Measurements from ENCODE around the gene SREK1. TPM values are rescaled to one million over a fixed set of nuclear protein-coding genes. Genes with fewer than 3 reads are reported as not detected.

Gene SREK1
- total RNA-seq = 66.8 and 71.2 TPM in 2 replicates
- long read RNA-seq, full-length matches to known transcripts = 16 of 211 reads
- long read RNA-seq, partial matches to known transcripts = 170 of 211 reads
- long read RNA-seq, other reads (novel, unspliced or antisense) = 25 of 211 reads

- Mint-ChIP-seq H3K4me3 (ENCODE audit: unreplicated experiment) (peak within 1 kb of the TSS; percentile 94), H3K9me3 (ENCODE audit: unreplicated experiment) (no peaks in the 10 kb centered on the region), H3K27me3 (ENCODE audit: unreplicated experiment) (peaks cover 10% of the 10 kb centered on the region), H3K4me1 (ENCODE audit: unreplicated experiment) (peaks cover 31% of the 10 kb centered on the region), H3K36me3 (ENCODE audit: unreplicated experiment) (no peaks in the 10 kb centered on the region), H3K27ac (ENCODE audit: unreplicated experiment) (peak within 1 kb of the TSS; percentile 100)
- peak; percentile 97 for DNase-seq (ENCODE audit: extremely low spot score, unreplicated experiment)
- TF ChIP-seq, protein P1, sequence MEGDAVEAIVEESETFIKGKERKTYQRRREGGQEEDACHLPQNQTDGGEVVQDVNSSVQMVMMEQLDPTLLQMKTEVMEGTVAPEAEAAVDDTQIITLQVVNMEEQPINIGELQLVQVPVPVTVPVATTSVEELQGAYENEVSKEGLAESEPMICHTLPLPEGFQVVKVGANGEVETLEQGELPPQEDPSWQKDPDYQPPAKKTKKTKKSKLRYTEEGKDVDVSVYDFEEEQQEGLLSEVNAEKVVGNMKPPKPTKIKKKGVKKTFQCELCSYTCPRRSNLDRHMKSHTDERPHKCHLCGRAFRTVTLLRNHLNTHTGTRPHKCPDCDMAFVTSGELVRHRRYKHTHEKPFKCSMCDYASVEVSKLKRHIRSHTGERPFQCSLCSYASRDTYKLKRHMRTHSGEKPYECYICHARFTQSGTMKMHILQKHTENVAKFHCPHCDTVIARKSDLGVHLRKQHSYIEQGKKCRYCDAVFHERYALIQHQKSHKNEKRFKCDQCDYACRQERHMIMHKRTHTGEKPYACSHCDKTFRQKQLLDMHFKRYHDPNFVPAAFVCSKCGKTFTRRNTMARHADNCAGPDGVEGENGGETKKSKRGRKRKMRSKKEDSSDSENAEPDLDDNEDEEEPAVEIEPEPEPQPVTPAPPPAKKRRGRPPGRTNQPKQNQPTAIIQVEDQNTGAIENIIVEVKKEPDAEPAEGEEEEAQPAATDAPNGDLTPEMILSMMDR (IDR thresholded peaks at IDR 0.05) = no peak
Measured at GRCh38 chr5:66144074-66144833, at the start of gene SREK1. Gene SREK1, plus strand, starts transcription at chr5:66144300. Its CDS starts 77 bp downstream, at chr5:66144377.

DNA sequence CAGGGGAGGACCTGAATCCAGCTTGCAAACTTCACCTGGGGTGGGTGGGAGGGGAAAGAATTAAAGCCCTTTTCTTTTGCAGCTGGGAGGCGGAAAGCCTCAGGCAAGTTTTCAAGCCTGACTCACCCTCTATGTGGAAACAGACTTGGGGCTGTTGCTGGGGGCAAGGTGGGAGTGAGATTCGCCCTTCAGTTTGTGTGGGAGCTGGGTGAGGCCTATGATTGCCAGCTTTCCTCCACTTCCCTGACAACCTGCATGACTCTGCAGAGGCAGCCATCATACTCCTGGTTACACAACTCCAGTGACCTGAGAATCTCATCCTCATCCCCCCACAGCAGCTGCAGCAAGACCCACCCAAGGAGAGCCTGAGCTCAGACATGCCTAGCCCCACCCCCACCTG, 43.2 kb upstream of the SREK1 start:
- TF ChIP-seq, protein P1 (IDR thresholded peaks at IDR 0.05) = no peak
- peaks cover 47% of the 10 kb centered on the region for H3K36me3 Mint-ChIP-seq (ENCODE audit: unreplicated experiment)
- H3K9me3 Mint-ChIP-seq (ENCODE audit: unreplicated experiment) = peaks cover 49% of the 10 kb centered on the region
- H3K4me1 Mint-ChIP-seq (ENCODE audit: unreplicated experiment) = no peaks in the 10 kb centered on the region
- no peaks in the 10 kb centered on the region for H3K27me3 Mint-ChIP-seq (ENCODE audit: unreplicated experiment)
- no peak for DNase-seq (ENCODE audit: extremely low spot score, unreplicated experiment)
- H3K4me3 Mint-ChIP-seq (ENCODE audit: unreplicated experiment) = no peak overlapping the region
- no peak overlapping the region for H3K27ac Mint-ChIP-seq (ENCODE audit: unreplicated experiment)

- DNase-seq (ENCODE audit: extremely low spot score, unreplicated experiment) = no peak
- no peak overlapping the region for H3K27ac Mint-ChIP-seq (ENCODE audit: unreplicated experiment)
Measured at GRCh38 chr5:66113160-66113559, 30.9 kb upstream of the SREK1 start.

DNA sequence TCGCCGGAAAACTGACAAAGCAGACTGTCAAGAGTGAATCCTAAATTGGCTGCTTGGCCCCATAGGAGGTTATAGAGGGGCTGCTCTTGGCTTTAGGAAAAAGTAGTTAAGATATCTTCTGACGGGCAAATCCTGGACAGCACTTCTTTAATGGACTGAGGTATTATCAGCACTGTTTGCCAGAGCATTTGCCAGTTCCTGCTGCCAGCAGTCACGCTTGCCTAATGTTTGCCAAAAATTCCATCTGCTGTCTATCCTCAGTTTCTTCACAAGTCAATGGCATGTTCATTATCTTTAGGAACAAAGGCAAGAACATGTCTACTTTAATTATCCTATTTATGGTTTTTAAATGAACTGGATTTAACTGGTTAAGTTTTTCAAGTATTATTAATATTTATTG, 25.8 kb upstream of the SREK1 start:
- TF ChIP-seq, protein P1 (IDR thresholded peaks at IDR 0.05) = no peak
- no peak for DNase-seq (ENCODE audit: extremely low spot score, unreplicated experiment)
- Mint-ChIP-seq H3K4me1 (ENCODE audit: unreplicated experiment) (no peaks in the 10 kb centered on the region), H3K36me3 (ENCODE audit: unreplicated experiment) (no peaks in the 10 kb centered on the region), H3K9me3 (ENCODE audit: unreplicated experiment) (peaks cover 9% of the 10 kb centered on the region), H3K27me3 (ENCODE audit: unreplicated experiment) (no peaks in the 10 kb centered on the region), H3K27ac (ENCODE audit: unreplicated experiment) (no peak overlapping the region), H3K4me3 (ENCODE audit: unreplicated experiment) (no peak overlapping the region)

More at GRCh38 chr5:66113160-66113559, 30.9 kb upstream of the SREK1 start:
- Mint-ChIP-seq H3K4me1 (ENCODE audit: unreplicated experiment) (no peaks in the 10 kb centered on the region), H3K4me3 (ENCODE audit: unreplicated experiment) (no peak overlapping the region), H3K36me3 (ENCODE audit: unreplicated experiment) (peaks cover 16% of the 10 kb centered on the region), H3K27me3 (ENCODE audit: unreplicated experiment) (no peaks in the 10 kb centered on the region), H3K9me3 (ENCODE audit: unreplicated experiment) (peaks cover 32% of the 10 kb centered on the region)
- TF ChIP-seq, protein P1 (IDR thresholded peaks at IDR 0.05) = no peak

DNA sequence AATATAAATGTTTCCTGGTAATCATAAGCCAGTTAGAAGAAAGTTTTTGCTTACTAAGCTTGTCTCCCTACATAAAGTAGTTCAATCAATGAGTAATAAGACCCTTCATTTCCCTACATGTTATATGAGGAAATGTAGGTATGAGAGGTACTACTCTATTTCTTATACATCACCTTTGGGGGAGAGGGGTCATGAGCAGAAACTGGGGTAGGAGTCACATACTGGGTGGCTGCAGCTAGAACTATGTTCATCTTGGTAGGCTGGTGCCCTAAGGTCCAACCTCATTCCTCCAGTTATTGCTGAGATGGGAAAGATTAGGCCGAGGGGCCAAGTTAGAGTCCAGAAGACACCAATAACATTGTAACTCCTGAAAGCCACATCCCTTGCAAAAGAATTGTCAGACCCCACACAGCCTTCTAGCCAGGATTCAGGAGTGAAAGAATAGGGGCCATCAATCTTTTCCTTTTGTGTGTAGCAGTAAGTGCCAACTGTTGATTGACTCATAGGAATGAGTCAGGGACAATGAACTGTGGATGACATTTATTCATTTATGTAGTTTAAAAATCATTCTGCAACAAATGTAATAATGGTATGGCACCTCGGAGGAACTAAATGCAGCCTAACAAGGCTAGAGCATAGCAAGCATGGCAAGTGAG, 21.6 kb upstream of the SREK1 start:
- no peak overlapping the region for H3K27ac Mint-ChIP-seq (ENCODE audit: unreplicated experiment)
- no peaks in the 10 kb centered on the region for H3K36me3 Mint-ChIP-seq (ENCODE audit: unreplicated experiment)
- no peaks in the 10 kb centered on the region for H3K27me3 Mint-ChIP-seq (ENCODE audit: unreplicated experiment)
- TF ChIP-seq, protein P1 (IDR thresholded peaks at IDR 0.05) = no peak
- H3K9me3 Mint-ChIP-seq (ENCODE audit: unreplicated experiment) = no peaks in the 10 kb centered on the region
- no peaks in the 10 kb centered on the region for H3K4me1 Mint-ChIP-seq (ENCODE audit: unreplicated experiment)
- H3K4me3 Mint-ChIP-seq (ENCODE audit: unreplicated experiment) = no peak overlapping the region
- no peak for DNase-seq (ENCODE audit: extremely low spot score, unreplicated experiment)

Data from osteocyte (in vitro differentiated cells).